Measurements from ENCODE around the gene CSTF2T.

GRCh38 chr10:51700228-51700817, 928 bp upstream of the CSTF2T start:
- TF ChIP-seq CTCF (conservative IDR thresholded peaks at IDR 0.05) (no peak), EZH2 (IDR thresholded peaks at IDR 0.05; ENCODE audit: low read depth) (no peak)

Data from PC-9 (cell line).